SIG-M5 treated with dmso at 0.1 percent for 504 hours (cell line): ENCODE measurements around the gene NOPCHAP1.

Experiments
- DNase-seq: peaks from one replicate; lab custom pipeline; 2025; ENCODE audit not compliant: unreplicated experiment; lab: John Stamatoyannopoulos, UW

NOPCHAP1 gene

DNA sequence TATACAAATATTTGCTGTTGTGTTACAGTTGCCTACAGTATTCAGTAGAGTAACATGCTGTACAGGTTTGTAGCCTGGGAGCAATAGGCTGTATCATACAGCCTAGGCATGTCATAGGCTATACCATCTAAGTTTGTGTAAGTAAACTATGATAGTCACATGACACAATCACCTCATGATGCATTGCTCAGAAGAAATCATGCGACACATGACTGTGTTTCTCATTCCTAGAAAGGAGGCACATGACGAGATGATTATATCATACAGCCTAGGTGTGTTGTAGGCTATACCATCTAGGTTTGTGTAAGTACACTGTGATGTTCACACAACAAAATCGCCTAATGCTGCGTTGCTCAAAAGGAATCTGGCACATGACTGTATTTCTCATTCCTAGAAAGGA is 31.9 kb downstream of the NOPCHAP1 start:
- no peak for DNase-seq

- DNase-seq = no peak
Observed at GRCh38 chr12:105018776-105019175, 32.7 kb downstream of the NOPCHAP1 start.

- DNase-seq = no peak
Observed at GRCh38 chr12:105020241-105020962, 34.3 kb downstream of the NOPCHAP1 start.

GRCh38 chr12:105024928-105025327 is 38.8 kb downstream of the NOPCHAP1 start:
- no peak for DNase-seq

DNA sequence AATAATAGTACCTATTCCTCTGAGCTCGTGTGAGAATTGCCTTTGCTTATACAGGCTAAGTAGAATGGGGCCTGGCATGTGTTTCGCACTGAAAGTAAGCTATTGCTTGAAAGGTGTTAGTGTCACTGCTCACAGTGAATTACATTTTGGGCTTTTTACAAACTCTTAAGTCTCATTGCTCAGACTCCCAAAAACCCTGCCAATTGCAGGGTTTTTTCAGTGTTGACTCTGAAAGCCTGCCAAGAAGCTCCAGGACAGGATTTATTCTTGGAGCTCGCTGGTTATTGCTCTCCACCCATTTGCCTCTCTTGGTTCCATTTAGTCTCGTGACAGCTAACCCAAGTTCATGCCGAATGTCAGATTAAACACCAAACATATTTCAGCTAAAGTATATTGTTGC is 39.8 kb downstream of the NOPCHAP1 start:
- no peak for DNase-seq

- no peak for DNase-seq
Observed at GRCh38 chr12:105026411-105026810, 40.3 kb downstream of the NOPCHAP1 start.

- peak; percentile 10 for DNase-seq
Observed at GRCh38 chr12:105030820-105031807, 45.0 kb downstream of the NOPCHAP1 start.

- no peak for DNase-seq
Observed at GRCh38 chr12:105032703-105033357, 46.7 kb downstream of the NOPCHAP1 start.

- DNase-seq = no peak
Observed at GRCh38 chr12:105033851-105034250, 47.7 kb downstream of the NOPCHAP1 start.
